Measurements from ENCODE around the gene BAMBI.

BAMBI gene

GRCh38 chr10:28711041-28711440 lies 33.7 kb downstream of the BAMBI start:
- no peak for TF ChIP-seq EZH2 (IDR thresholded peaks at IDR 0.05; ENCODE audit: borderline replicate concordance, low read length)
- TF ChIP-seq, protein P1, sequence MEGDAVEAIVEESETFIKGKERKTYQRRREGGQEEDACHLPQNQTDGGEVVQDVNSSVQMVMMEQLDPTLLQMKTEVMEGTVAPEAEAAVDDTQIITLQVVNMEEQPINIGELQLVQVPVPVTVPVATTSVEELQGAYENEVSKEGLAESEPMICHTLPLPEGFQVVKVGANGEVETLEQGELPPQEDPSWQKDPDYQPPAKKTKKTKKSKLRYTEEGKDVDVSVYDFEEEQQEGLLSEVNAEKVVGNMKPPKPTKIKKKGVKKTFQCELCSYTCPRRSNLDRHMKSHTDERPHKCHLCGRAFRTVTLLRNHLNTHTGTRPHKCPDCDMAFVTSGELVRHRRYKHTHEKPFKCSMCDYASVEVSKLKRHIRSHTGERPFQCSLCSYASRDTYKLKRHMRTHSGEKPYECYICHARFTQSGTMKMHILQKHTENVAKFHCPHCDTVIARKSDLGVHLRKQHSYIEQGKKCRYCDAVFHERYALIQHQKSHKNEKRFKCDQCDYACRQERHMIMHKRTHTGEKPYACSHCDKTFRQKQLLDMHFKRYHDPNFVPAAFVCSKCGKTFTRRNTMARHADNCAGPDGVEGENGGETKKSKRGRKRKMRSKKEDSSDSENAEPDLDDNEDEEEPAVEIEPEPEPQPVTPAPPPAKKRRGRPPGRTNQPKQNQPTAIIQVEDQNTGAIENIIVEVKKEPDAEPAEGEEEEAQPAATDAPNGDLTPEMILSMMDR (IDR thresholded peaks at IDR 0.05; ENCODE audit: low read length) = no peak
- no peak overlapping the region for H2AFZ ChIP-seq (ENCODE audit: low read length)
- H3K4me1 ChIP-seq (ENCODE audit: insufficient read depth, low read length, severe bottlenecking) = no peaks in the 10 kb centered on the region
- no peaks in the 10 kb centered on the region for H3K36me3 ChIP-seq (ENCODE audit: insufficient read depth, low read length)
- H3K9ac ChIP-seq (ENCODE audit: low read length) = no peak overlapping the region
- no peaks in the 10 kb centered on the region for H3K9me3 ChIP-seq (ENCODE audit: low read length)
- H4K20me1 ChIP-seq (ENCODE audit: insufficient read depth, low read length) = no peaks in the 10 kb centered on the region
- H3K9me2 ChIP-seq (ENCODE audit: low read depth, low read length) = no peaks in the 10 kb centered on the region
- no peak overlapping the region for H3K27ac ChIP-seq (ENCODE audit: low read depth, low read length, poor library complexity, severe bottlenecking)
- no peaks in the 10 kb centered on the region; the same call in 1 of the 2 replicates for H3K27me3 ChIP-seq (ENCODE audit: insufficient read depth, low read length)
- H3K79me2 ChIP-seq (ENCODE audit: insufficient read depth, low read length) = no peaks in the 10 kb centered on the region
- H3F3A ChIP-seq (ENCODE audit: insufficient read depth, low read length) = no peaks in the 10 kb centered on the region
- no peak overlapping the region for H3K4me3 ChIP-seq (ENCODE audit: low read depth, low read length, poor library complexity, severe bottlenecking)
- H3K4me2 ChIP-seq (ENCODE audit: low read length) = no peak overlapping the region

DNA sequence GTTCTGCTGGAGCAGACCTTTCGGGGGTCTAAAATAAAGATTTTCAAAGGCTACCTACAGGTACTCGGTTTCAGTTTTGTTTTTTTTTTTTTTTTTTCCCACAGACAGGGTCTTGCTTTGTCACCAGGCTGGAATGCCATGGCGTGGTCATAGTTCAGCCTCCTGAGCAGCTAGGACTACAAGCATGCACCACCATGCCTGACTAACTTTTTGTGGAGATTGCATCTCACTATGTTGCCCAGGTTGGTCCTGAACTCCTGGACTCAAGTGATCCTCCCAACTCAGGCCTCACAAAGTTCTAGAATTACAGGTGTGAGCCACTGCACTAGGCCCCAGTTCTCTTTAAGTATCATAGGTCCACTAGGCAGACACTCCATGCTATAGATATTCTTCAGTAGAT lies 34.5 kb downstream of the BAMBI start:
- no peak overlapping the region for H2AFZ ChIP-seq (ENCODE audit: low read length)
- TF ChIP-seq, protein P1 (IDR thresholded peaks at IDR 0.05; ENCODE audit: low read length) = no peak
- no peak for TF ChIP-seq EZH2 (IDR thresholded peaks at IDR 0.05; ENCODE audit: borderline replicate concordance, low read length)
- H3F3A ChIP-seq (ENCODE audit: insufficient read depth, low read length) = no peaks in the 10 kb centered on the region
- H3K36me3 ChIP-seq (ENCODE audit: insufficient read depth, low read length) = no peaks in the 10 kb centered on the region
- H3K4me1 ChIP-seq (ENCODE audit: insufficient read depth, low read length, severe bottlenecking) = no peaks in the 10 kb centered on the region
- H4K20me1 ChIP-seq (ENCODE audit: insufficient read depth, low read length) = no peaks in the 10 kb centered on the region
- H3K79me2 ChIP-seq (ENCODE audit: insufficient read depth, low read length) = no peaks in the 10 kb centered on the region
- H3K4me3 ChIP-seq (ENCODE audit: low read depth, low read length, poor library complexity, severe bottlenecking) = no peak overlapping the region
- H3K27ac ChIP-seq (ENCODE audit: low read depth, low read length, poor library complexity, severe bottlenecking) = no peak overlapping the region
- no peak overlapping the region for H3K9ac ChIP-seq (ENCODE audit: low read length)
- H3K9me3 ChIP-seq (ENCODE audit: low read length) = no peaks in the 10 kb centered on the region
- H3K27me3 ChIP-seq (ENCODE audit: insufficient read depth, low read length) = no peaks in the 10 kb centered on the region; the same call in 1 of the 2 replicates
- no peaks in the 10 kb centered on the region for H3K9me2 ChIP-seq (ENCODE audit: low read depth, low read length)
- H3K4me2 ChIP-seq (ENCODE audit: low read length) = no peak overlapping the region

DNA sequence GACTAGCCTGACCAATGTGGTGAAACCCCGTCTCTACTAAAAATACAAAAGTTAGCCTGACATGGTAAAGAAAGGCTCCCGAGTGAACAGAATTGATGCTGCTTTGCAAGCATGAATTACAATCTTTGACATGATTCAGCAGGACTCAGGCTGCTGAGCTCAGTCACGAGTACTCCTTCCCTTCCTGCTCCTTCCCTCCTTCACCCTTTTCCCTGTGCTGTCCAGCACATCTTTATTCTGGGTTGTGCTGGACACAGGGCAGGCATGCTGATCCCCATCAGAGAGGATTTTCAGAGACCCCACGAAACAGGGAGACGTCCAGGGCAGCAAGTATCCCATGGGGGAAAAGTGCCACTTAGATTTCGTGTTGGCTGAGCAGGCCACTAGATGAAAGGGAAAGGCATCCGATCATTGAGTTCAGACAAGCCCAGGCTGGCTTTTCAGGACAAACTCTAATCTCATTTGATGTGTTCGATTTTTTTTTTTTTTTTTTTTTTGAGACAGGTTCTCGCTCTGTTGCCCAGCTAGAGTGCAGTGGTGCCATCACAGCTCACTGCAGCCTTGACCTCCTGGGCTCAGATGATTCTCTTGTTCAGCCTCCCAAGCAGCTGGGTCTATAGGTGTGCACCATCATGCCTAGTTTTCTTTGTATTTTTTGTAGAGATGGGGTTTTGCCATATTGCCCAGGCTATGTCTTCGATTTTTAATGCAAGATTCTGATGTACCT lies 36.5 kb downstream of the BAMBI start:
- Histone ChIP-seq H3K4me1 (ENCODE audit: insufficient read depth, low read length, severe bottlenecking) (no peaks in the 10 kb centered on the region), H3F3A (ENCODE audit: insufficient read depth, low read length) (no peaks in the 10 kb centered on the region), H3K9me2 (ENCODE audit: low read depth, low read length) (no peaks in the 10 kb centered on the region), H3K9ac (ENCODE audit: low read length) (no peak overlapping the region), H2AFZ (ENCODE audit: low read length) (no peak overlapping the region), H3K4me2 (ENCODE audit: low read length) (no peak overlapping the region), H3K27me3 (ENCODE audit: insufficient read depth, low read length) (no peaks in the 10 kb centered on the region; the same call in 1 of the 2 replicates), H3K27ac (ENCODE audit: low read depth, low read length, poor library complexity, severe bottlenecking) (no peak overlapping the region), H3K9me3 (ENCODE audit: low read length) (no peaks in the 10 kb centered on the region), H4K20me1 (ENCODE audit: insufficient read depth, low read length) (no peaks in the 10 kb centered on the region), H3K4me3 (ENCODE audit: low read depth, low read length, poor library complexity, severe bottlenecking) (no peak overlapping the region), H3K79me2 (ENCODE audit: insufficient read depth, low read length) (no peaks in the 10 kb centered on the region), H3K36me3 (ENCODE audit: insufficient read depth, low read length) (no peaks in the 10 kb centered on the region)
- TF ChIP-seq, protein P1 (IDR thresholded peaks at IDR 0.05; ENCODE audit: low read length) = no peak
- TF ChIP-seq EZH2 (IDR thresholded peaks at IDR 0.05; ENCODE audit: borderline replicate concordance, low read length) = no peak
